H9 (cell line): ENCODE data around the gene ACVR1B. TPM values are rescaled to one million over a fixed set of nuclear protein-coding genes. Genes with fewer than 3 reads are reported as not detected.

Source experiments
- DNase-seq: peaks from one replicate; pipeline ENCODE4 v3.0.0-alpha.2; 2017
- H2AFZ ChIP-seq: one replicate; pipeline ENCODE4 v1.6.1; 2013; ENCODE audit warnings: mild to moderate bottlenecking, low read length, control low read depth, moderate library complexity
- H2AK5ac ChIP-seq: 2 replicates; pipeline ENCODE4 v1.6.1; 2013; ENCODE audit warnings: low read length, control low read depth, mixed read lengths; ENCODE audit not compliant: insufficient read length
- H2BK120ac ChIP-seq: one replicate; pipeline ENCODE4 v1.6.1; 2013; ENCODE audit warnings: low read depth, mild to moderate bottlenecking, low read length, control low read depth, inconsistent platforms; ENCODE audit not compliant: poor library complexity, severe bottlenecking
- H2BK12ac ChIP-seq: 2 replicates; pipeline ENCODE4 v1.6.1; 2013; ENCODE audit warnings: low read length, control low read depth, mixed read lengths, low read depth; ENCODE audit not compliant: insufficient read length
- H2BK15ac ChIP-seq: 2 replicates; pipeline ENCODE4 v1.6.1; 2013; ENCODE audit warnings: low read depth, low read length, control low read depth
- H2BK20ac ChIP-seq: one replicate; pipeline ENCODE4 v1.6.1; 2013; ENCODE audit warnings: low read depth, mild to moderate bottlenecking, low read length, control low read depth, inconsistent platforms; ENCODE audit not compliant: poor library complexity, severe bottlenecking
- H2BK5ac ChIP-seq: 2 replicates; pipeline ENCODE4 v1.6.1; 2013; ENCODE audit warnings: low read length, control low read depth, mixed read lengths; ENCODE audit not compliant: insufficient read length
- H3K14ac ChIP-seq: 2 replicates; pipeline ENCODE4 v1.6.1; 2013; ENCODE audit warnings: low read length, control low read depth; ENCODE audit not compliant: insufficient read depth
- H3K18ac ChIP-seq: 2 replicates; pipeline ENCODE4 v1.6.1; 2013; ENCODE audit warnings: low read depth, mild to moderate bottlenecking, mixed read lengths, low read length, control low read depth; ENCODE audit not compliant: insufficient read length
- H3K23ac ChIP-seq: 2 replicates; pipeline ENCODE4 v1.6.1; 2013; ENCODE audit warnings: low read length, control low read depth, mixed read lengths, low read depth; ENCODE audit not compliant: insufficient read length
- H3K23me2 ChIP-seq: 2 replicates; pipeline ENCODE4 v1.6.1; 2013; ENCODE audit warnings: low read depth, mild to moderate bottlenecking, mixed read lengths, low read length, control low read depth; ENCODE audit not compliant: insufficient read length, poor library complexity, severe bottlenecking
- H3K27ac ChIP-seq: 2 replicates; pipeline ENCODE4 v1.5.1; 2013; ENCODE audit warnings: low read length, control low read depth, mixed read lengths, low read depth; ENCODE audit not compliant: insufficient read length
- H3K27me3 ChIP-seq: 2 replicates; pipeline ENCODE4 v1.6.1; 2013; ENCODE audit warnings: low read length, control low read depth, inconsistent platforms; ENCODE audit not compliant: insufficient read depth
- H3K4ac ChIP-seq: 2 replicates; pipeline ENCODE4 v1.6.1; 2013; ENCODE audit warnings: low read depth, mild to moderate bottlenecking, control low read depth, inconsistent platforms, low read length, moderate library complexity
- H3K4me1 ChIP-seq: 2 replicates; pipeline ENCODE4 v1.6.1; 2013; ENCODE audit warnings: low read length, control low read depth, inconsistent platforms; ENCODE audit not compliant: insufficient read depth
- H3K4me2 ChIP-seq: 2 replicates; pipeline ENCODE4 v1.6.1; 2013; ENCODE audit warnings: low read length, control low read depth, mixed read lengths; ENCODE audit not compliant: insufficient read length, insufficient read depth
- H3K56ac ChIP-seq: 2 replicates; pipeline ENCODE4 v1.6.1; 2013; ENCODE audit warnings: low read depth, mild to moderate bottlenecking, mixed read lengths, low read length, control low read depth; ENCODE audit not compliant: insufficient read length
- H3K79me1 ChIP-seq: 2 replicates; pipeline ENCODE4 v1.6.1; 2013; ENCODE audit warnings: low read depth, mild to moderate bottlenecking, moderate library complexity, low read length, control low read depth, inconsistent platforms; ENCODE audit not compliant: insufficient read depth, poor library complexity, severe bottlenecking
- H3K79me2 ChIP-seq: 2 replicates; pipeline ENCODE4 v1.6.1; 2013; ENCODE audit warnings: low read length, control low read depth, inconsistent platforms; ENCODE audit not compliant: insufficient read depth
- H3K9ac ChIP-seq: 2 replicates; pipeline ENCODE4 v1.6.1; 2013; ENCODE audit warnings: low read length, control low read depth, mixed read lengths; ENCODE audit not compliant: insufficient read length; ENCODE audit errors: extremely low read depth
- H3K9me3 ChIP-seq: one replicate; pipeline ENCODE4 v1.6.1; 2013; ENCODE audit warnings: low read depth, low read length, inconsistent platforms; ENCODE audit not compliant: control insufficient read depth
- H3T11ph ChIP-seq: one replicate; pipeline ENCODE4 v1.6.1; 2013; ENCODE audit warnings: mild to moderate bottlenecking, low read length, control low read depth, inconsistent platforms
- H4K20me1 ChIP-seq: one replicate; pipeline ENCODE4 v1.6.1; 2013; ENCODE audit not compliant: control insufficient read depth, insufficient read length, insufficient read depth
- H4K5ac ChIP-seq: 2 replicates; pipeline ENCODE4 v1.6.1; 2013; ENCODE audit warnings: low read depth, mild to moderate bottlenecking, mixed read lengths, low read length, control low read depth; ENCODE audit not compliant: insufficient read length
- H4K8ac ChIP-seq: replicated peaks from 2 replicates; pipeline ENCODE4 v1.6.1; 2013; ENCODE audit warnings: low read length, control low read depth, mixed read lengths, low read depth; ENCODE audit not compliant: insufficient read length
- H4K91ac ChIP-seq: 2 replicates; pipeline ENCODE4 v1.6.1; 2013; ENCODE audit warnings: low read depth, mild to moderate bottlenecking, moderate library complexity, mixed read lengths, low read length, control low read depth; ENCODE audit not compliant: insufficient read length
- H3K27ac Mint-ChIP-seq, 3 experiments: 2 replicates in 2 of 3; 3 replicates in 1 of 3; pipeline ENCODE4 v1.8.0; 2020 to 2021; ENCODE audit warnings: mixed read lengths in 3 of 3, mild to moderate bottlenecking in 1 of 3, moderate library complexity in 1 of 3
- H3K27me3 Mint-ChIP-seq: 2 replicates; pipeline ENCODE4 v1.8.0; 2021; ENCODE audit warnings: low read depth, mild to moderate bottlenecking, moderate library complexity, mixed read lengths
- H3K36me3 Mint-ChIP-seq, 3 experiments: 2 replicates in 2 of 3; 3 replicates in 1 of 3; pipeline ENCODE4 v1.8.0; 2020 to 2021; ENCODE audit warnings: low read depth in 3 of 3, mixed read lengths in 3 of 3; ENCODE audit not compliant: insufficient read depth in 1 of 3
- H3K4me1 Mint-ChIP-seq, 2 experiments: 2 replicates each; pipeline ENCODE4 v1.8.0; 2020; ENCODE audit warnings: mixed read lengths in 2 of 2
- H3K4me3 Mint-ChIP-seq, 2 experiments: 2 replicates in 1 of 2; 3 replicates in 1 of 2; pipeline ENCODE4 v1.8.0; 2020 to 2021; ENCODE audit warnings: mild to moderate bottlenecking in 2 of 2, mixed read lengths in 2 of 2, moderate library complexity in 1 of 2
- H3K9me3 Mint-ChIP-seq, 2 experiments: 2 replicates in 1 of 2; 3 replicates in 1 of 2; pipeline ENCODE4 v1.8.0; 2020; ENCODE audit warnings: mild to moderate bottlenecking in 2 of 2, mixed read lengths in 2 of 2, moderate library complexity in 1 of 2
- WGBS: extraction: QIAGEN DNeasy Blood & Tissue Kit; methylation state at CpG from one replicate; pipeline ENCODE4 v1.1.7; 2013; ENCODE audit warnings: missing lambda C conversion rate, low lambda C conversion rate, mixed read lengths; ENCODE audit not compliant: insufficient read length; ENCODE audit errors: extremely low coverage; 5-methylcytosine and 5-hydroxymethylcytosine counted together
- total RNA-seq: library from RNA; stranded (reverse); gene quantifications from 2 replicates; pipeline ENCODE4 v1.2.1, GENCODE V29; 2021
- TF ChIP-seq, protein P1 (sequence below): fragments of 200-600 bp; sonication (generic); conservative IDR thresholded peaks from 3 replicates; pipeline ENCODE4 v1.8.0; 2021; ENCODE audit warnings: antibody characterized with exemption, mild to moderate bottlenecking

The ACVR1B gene
- total RNA-seq, 1 experiment from 2014 or later: 16.3 TPM

DNA sequence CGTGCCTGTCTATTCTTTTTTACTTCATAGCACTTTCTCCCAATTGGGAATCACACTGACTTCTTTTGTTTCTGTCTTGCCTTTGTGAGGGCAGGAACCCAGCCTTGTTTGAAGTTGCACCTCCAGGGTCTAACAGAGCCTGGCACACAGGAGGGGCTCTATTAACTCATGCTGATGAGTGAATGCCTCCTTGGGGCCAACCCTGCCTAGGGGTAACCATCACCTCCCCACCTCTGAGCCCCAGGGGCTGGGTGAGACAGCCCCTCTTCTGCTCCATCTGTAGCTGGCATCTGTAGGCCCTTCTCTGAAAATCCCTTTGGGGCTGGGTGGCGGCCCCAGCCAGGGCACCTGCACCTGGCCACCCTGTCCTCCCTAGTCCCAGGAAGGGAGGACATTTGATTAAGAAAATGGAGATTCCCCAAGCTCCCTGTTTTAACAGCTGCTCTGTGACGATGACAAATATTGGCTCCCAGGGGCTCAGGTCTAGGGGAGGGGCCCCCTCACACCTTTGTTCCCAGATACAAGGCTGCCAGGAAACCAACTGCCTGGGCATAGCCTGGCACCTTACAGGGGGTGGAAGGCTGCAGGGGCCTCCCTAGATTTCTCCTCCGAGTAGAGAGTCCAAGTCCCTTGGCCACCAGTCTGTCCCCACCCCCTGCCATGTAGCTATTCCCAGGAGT lies 67.1 kb downstream of the ACVR1B start:
- Mint-ChIP-seq H3K4me3 (no peak overlapping the region), H3K27ac (no peak overlapping the region), H3K4me1 (peaks cover 27 to 37% of the 10 kb centered on the region in 2 experiments), H3K36me3 (0 out of 7 replicates have a peak, but pooled peaks cover 0 to 1% (median 0%) of the 10 kb centered on the region in 3 experiments), H3K9me3 (no peaks in the 10 kb centered on the region), H3K27me3 (peaks cover 90% of the 10 kb centered on the region)
- no peak overlapping the region for H2BK20ac ChIP-seq
- H3K79me2 ChIP-seq: no peaks in the 10 kb centered on the region
- no peak overlapping the region for H2BK15ac ChIP-seq
- DNase-seq: no peak
- H4K20me1 ChIP-seq: no peaks in the 10 kb centered on the region
- no peak overlapping the region for H3K23ac ChIP-seq
- H4K5ac ChIP-seq: no peak overlapping the region
- no CpG with 5 or more reads among the region's 4 CpGs for WGBS
- H2BK5ac ChIP-seq: no peak overlapping the region
- no peak overlapping the region for H2BK120ac ChIP-seq
- no peak overlapping the region for H2AFZ ChIP-seq
- H3K14ac ChIP-seq: no peak overlapping the region
- H3K27me3 ChIP-seq: peaks cover 5% of the 10 kb centered on the region; the same call in 1 of the 2 replicates
- no peak overlapping the region for H3K4ac ChIP-seq
- TF ChIP-seq, protein P1, sequence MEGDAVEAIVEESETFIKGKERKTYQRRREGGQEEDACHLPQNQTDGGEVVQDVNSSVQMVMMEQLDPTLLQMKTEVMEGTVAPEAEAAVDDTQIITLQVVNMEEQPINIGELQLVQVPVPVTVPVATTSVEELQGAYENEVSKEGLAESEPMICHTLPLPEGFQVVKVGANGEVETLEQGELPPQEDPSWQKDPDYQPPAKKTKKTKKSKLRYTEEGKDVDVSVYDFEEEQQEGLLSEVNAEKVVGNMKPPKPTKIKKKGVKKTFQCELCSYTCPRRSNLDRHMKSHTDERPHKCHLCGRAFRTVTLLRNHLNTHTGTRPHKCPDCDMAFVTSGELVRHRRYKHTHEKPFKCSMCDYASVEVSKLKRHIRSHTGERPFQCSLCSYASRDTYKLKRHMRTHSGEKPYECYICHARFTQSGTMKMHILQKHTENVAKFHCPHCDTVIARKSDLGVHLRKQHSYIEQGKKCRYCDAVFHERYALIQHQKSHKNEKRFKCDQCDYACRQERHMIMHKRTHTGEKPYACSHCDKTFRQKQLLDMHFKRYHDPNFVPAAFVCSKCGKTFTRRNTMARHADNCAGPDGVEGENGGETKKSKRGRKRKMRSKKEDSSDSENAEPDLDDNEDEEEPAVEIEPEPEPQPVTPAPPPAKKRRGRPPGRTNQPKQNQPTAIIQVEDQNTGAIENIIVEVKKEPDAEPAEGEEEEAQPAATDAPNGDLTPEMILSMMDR: no peak
- H3K56ac ChIP-seq: no peak overlapping the region
- H4K91ac ChIP-seq: no peak overlapping the region
- no peak overlapping the region for H2AK5ac ChIP-seq
- H3K4me1 ChIP-seq: peaks cover 2% of the 10 kb centered on the region
- no peak overlapping the region for H2BK12ac ChIP-seq
- H3K9ac ChIP-seq: no peak overlapping the region
- H3K79me1 ChIP-seq: no peaks in the 10 kb centered on the region
- H3K27ac ChIP-seq: no peak overlapping the region
- H4K8ac ChIP-seq: no peak overlapping the region
- H3K18ac ChIP-seq: no peak overlapping the region
- no peak overlapping the region for H3K4me2 ChIP-seq
- H3K9me3 ChIP-seq: no peaks in the 10 kb centered on the region
- H3K23me2 ChIP-seq: peaks cover 8% of the 10 kb centered on the region
- no peak overlapping the region for H3T11ph ChIP-seq
